Activated T-cell treated with anti-CD3 and anti-CD28 coated beads, Interleukin-2, amount 50 U/mL, for 4 hours (primary cell): ENCODE measurements around the gene FLRT2. TPM values are rescaled to one million over a fixed set of nuclear protein-coding genes. Genes with fewer than 3 reads are reported as not detected.
A peak's percentile ranks its signal among the peaks of the same experiment; 100 is the strongest.

Experiments
- ATAC-seq, 2 donors: fragments of 200-7000 bp; cut with Tn5 transposase; one replicate each; pipeline ENCODE4 v1.10.0; 2021
- DNase-seq: peaks from one replicate; pipeline ENCODE4 v3.0.0-alpha.2; 2020
- H3K27me3 Mint-ChIP-seq: one replicate; pipeline ENCODE4 v1.8.0; 2021; ENCODE audit warnings: low read depth, mixed read lengths
- H3K36me3 Mint-ChIP-seq: one replicate; pipeline ENCODE4 v1.8.0; 2022; ENCODE audit warnings: mixed read lengths; ENCODE audit not compliant: insufficient read depth
- H3K4me1 Mint-ChIP-seq: one replicate; pipeline ENCODE4 v1.8.0; 2021; ENCODE audit warnings: low read depth, mixed read lengths
- H3K4me3 Mint-ChIP-seq: one replicate; pipeline ENCODE4 v1.8.0; 2021; ENCODE audit warnings: mild to moderate bottlenecking, moderate library complexity, mixed read lengths
- H3K9me3 Mint-ChIP-seq: one replicate; pipeline ENCODE4 v1.8.0; 2021; ENCODE audit warnings: mixed read lengths
- total RNA-seq, 3 donors: library from RNA; stranded (reverse); gene quantifications; one replicate each; pipeline ENCODE4 v1.2.1, GENCODE V29; 2021

Gene FLRT2
- total RNA-seq, 3 donors from 2014 or later = 0.18 TPM; not detected in 2

DNA sequence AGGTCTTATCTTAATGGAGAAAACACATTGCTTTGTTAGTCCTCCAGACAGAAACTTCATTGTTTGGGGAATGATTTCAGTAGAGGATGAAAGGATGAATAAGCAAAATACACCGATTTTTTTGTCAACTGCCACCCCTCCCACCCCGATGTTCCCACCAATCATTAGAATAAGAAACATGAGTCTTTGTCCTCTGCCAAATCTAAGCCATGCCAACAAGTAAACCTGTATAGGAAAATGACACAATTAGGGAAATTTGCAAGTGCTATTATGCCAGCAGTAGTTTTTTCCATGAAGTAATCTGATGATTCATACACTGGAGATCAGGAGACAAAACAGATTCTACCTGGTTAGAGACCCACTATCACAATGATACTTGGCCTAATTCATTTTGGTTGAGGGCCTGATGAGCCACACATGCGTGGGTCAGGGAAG is 35.9 kb downstream of the FLRT2 start:
- H3K4me3 Mint-ChIP-seq = no peak overlapping the region
- ATAC-seq (no peak), DNase-seq (no peak)
- no peaks in the 10 kb centered on the region for H3K9me3 Mint-ChIP-seq
- no peaks in the 10 kb centered on the region for H3K4me1 Mint-ChIP-seq
- no peaks in the 10 kb centered on the region for H3K36me3 Mint-ChIP-seq
- H3K27me3 Mint-ChIP-seq = no peaks in the 10 kb centered on the region

DNA sequence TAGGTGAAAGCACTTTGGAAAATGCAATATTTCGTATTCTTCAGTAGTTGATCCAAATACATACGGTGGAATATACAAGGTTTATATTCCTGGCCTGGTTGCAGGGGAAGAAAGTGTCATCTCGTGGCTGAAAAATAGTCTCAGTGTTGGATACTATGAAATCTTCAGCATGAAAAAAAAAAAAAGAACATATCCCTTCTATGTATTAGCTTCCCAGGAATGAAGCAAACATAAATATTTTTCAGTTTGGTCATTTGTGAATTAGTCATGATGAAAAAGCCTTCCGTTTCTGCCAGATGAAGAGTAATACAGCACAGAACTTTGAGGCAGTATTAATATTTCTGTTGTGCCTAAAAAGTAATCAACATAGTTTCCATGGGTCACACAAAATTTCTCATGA is 36.7 kb downstream of the FLRT2 start:
- Mint-ChIP-seq H3K4me1 (no peaks in the 10 kb centered on the region), H3K4me3 (no peak overlapping the region), H3K9me3 (no peaks in the 10 kb centered on the region), H3K27me3 (no peaks in the 10 kb centered on the region), H3K36me3 (no peaks in the 10 kb centered on the region)
- DNase-seq (no peak), ATAC-seq (no peak)

GRCh38 chr14:85572011-85572410 is 42.1 kb downstream of the FLRT2 start:
- Mint-ChIP-seq H3K4me1 (no peaks in the 10 kb centered on the region), H3K36me3 (no peaks in the 10 kb centered on the region), H3K4me3 (no peak overlapping the region), H3K27me3 (no peaks in the 10 kb centered on the region), H3K9me3 (no peaks in the 10 kb centered on the region)
- no peak for ATAC-seq
- no peak for DNase-seq

- H3K4me3 Mint-ChIP-seq = no peak overlapping the region
- no peaks in the 10 kb centered on the region for H3K36me3 Mint-ChIP-seq
- no peaks in the 10 kb centered on the region for H3K9me3 Mint-ChIP-seq
- H3K4me1 Mint-ChIP-seq = no peaks in the 10 kb centered on the region
- ATAC-seq (peak; percentile 32 to 55), DNase-seq (no peak)
- no peaks in the 10 kb centered on the region for H3K27me3 Mint-ChIP-seq
Observed at GRCh38 chr14:85572845-85573244, 42.9 kb downstream of the FLRT2 start.

DNA sequence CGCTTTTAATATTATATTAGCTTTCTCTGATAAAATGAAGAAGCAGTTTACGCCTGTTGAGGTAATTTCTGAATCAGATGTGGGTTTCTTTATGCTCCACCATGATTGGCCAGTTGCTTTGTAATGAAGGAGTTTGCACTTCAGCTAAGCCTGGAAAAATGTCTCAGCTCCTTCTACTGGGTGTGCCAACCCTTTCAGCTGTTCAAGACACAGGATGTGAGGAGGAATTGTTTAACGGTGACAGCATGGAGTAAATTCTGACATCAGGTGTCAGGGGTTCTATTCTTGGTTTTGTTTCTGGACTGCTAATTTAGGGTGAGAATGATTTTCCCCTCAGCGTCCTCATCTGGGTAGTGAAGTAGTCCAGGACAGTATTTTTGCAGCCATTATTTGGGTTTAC is 43.5 kb downstream of the FLRT2 start:
- ATAC-seq = no peak
- H3K4me1 Mint-ChIP-seq = no peaks in the 10 kb centered on the region
- no peaks in the 10 kb centered on the region for H3K9me3 Mint-ChIP-seq
- no peaks in the 10 kb centered on the region for H3K27me3 Mint-ChIP-seq
- no peaks in the 10 kb centered on the region for H3K36me3 Mint-ChIP-seq
- DNase-seq = no peak
- H3K4me3 Mint-ChIP-seq = no peak overlapping the region

- no peak overlapping the region for H3K4me3 Mint-ChIP-seq
- ATAC-seq = no peak
- no peaks in the 10 kb centered on the region for H3K36me3 Mint-ChIP-seq
- no peaks in the 10 kb centered on the region for H3K27me3 Mint-ChIP-seq
- no peak for DNase-seq
- H3K4me1 Mint-ChIP-seq = no peaks in the 10 kb centered on the region
- H3K9me3 Mint-ChIP-seq = no peaks in the 10 kb centered on the region
Observed at GRCh38 chr14:85574853-85575616, 45.1 kb downstream of the FLRT2 start.

DNA sequence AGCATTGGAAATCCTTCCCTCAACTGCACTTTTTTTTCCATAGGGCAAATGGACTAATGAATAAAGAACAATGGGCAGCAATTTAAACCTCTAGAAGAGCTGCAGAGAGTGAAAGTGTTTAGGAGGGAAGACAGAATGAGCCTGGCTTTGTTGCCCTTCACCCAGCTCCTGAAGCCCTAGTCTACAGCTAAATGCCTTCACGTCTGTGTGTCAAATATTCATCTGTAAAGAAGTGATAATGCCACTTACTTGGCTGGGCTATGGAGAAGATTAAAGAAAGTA is 45.6 kb downstream of the FLRT2 start:
- H3K9me3 Mint-ChIP-seq = no peaks in the 10 kb centered on the region
- H3K36me3 Mint-ChIP-seq = no peaks in the 10 kb centered on the region
- H3K4me3 Mint-ChIP-seq = no peak overlapping the region
- DNase-seq (no peak), ATAC-seq (no peak)
- no peaks in the 10 kb centered on the region for H3K27me3 Mint-ChIP-seq
- H3K4me1 Mint-ChIP-seq = no peaks in the 10 kb centered on the region

DNA sequence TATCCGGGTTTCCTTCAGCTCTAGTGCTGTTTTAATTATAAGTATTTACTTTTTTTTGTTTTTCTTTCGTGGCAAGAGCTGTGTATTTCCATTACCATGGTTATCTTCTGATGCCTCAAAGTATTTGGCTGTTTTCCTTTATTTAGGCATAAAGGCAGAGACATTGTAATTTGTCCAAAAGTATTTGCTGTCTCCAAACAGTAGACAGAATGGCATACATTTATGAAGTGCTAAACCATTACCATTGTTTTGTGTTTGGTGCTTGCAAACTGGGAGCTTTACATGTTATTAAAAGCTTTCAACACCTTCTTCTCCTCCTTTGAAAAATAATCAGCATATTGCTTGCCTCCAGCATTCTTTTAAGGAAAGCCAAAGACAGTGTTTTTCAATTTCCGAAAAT is 46.3 kb downstream of the FLRT2 start:
- H3K36me3 Mint-ChIP-seq = no peaks in the 10 kb centered on the region
- DNase-seq = no peak
- ATAC-seq = no peak
- no peaks in the 10 kb centered on the region for H3K9me3 Mint-ChIP-seq
- H3K4me3 Mint-ChIP-seq = no peak overlapping the region
- H3K27me3 Mint-ChIP-seq = no peaks in the 10 kb centered on the region
- H3K4me1 Mint-ChIP-seq = no peaks in the 10 kb centered on the region

DNA sequence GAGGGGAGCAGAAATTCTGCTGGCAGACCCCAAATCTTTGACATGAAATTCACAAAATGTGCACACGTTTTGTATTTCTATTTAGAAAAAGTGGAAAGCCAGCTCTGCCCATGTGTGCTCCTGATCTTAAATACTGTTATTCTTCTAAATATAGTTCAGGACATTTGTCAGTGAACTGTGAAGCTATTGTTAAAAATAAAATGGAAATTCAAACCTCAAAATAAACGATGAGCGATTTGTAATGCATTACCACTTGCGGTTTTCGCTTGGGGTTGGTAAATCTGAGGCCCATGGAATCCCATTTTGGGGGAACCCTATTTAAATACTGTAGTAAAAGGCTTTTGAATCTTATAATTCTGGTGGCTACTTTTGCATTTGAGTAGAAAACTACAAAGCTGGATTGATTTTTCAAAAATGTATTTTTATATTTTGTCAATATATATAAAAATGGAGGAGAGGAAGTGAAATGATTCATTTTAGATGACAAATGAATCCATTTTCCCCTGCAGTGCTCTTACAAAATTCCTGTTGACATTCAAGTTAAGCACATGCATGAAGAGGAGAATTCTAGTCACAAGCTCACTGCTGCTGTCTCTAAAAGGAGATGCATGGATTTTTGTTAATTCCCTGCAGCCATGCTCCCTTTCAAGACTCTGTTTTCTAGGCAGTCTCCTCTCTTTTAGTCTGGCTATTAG is 47.1 kb downstream of the FLRT2 start:
- no peaks in the 10 kb centered on the region for H3K27me3 Mint-ChIP-seq
- no peak for ATAC-seq
- no peaks in the 10 kb centered on the region for H3K4me1 Mint-ChIP-seq
- no peaks in the 10 kb centered on the region for H3K36me3 Mint-ChIP-seq
- no peak for DNase-seq
- H3K9me3 Mint-ChIP-seq = no peaks in the 10 kb centered on the region
- no peak overlapping the region for H3K4me3 Mint-ChIP-seq

DNA sequence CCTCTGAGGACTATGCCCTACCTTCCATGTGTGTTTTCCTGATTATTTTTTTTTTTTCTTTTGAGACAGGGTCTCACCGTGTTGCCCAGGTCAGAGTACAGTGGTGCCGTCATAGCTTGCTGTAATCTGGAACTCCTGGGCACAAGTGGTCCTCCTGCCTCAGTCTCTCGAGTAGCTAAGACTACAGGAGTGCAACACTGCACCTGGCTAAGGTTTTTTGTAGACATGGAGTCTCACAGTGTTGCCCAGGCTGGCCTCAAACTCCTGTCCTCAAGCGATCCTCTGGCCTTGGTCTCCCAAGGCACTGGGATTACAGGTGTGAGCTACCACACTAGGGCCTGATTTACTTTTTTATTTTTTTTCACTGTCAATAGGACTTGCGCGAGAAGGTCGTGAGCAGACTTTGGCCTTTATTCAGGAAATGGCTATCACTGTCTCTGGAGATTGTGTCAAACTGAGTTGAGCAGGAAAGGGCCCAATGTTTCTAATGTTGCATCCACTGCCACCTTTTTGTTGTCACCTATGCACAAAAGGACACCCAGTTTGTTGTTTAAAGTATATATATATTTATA is 47.7 kb downstream of the FLRT2 start:
- Mint-ChIP-seq H3K36me3 (no peaks in the 10 kb centered on the region), H3K4me1 (no peaks in the 10 kb centered on the region), H3K27me3 (no peaks in the 10 kb centered on the region), H3K4me3 (no peak overlapping the region), H3K9me3 (no peaks in the 10 kb centered on the region)
- DNase-seq (no peak), ATAC-seq (no peak)

DNA sequence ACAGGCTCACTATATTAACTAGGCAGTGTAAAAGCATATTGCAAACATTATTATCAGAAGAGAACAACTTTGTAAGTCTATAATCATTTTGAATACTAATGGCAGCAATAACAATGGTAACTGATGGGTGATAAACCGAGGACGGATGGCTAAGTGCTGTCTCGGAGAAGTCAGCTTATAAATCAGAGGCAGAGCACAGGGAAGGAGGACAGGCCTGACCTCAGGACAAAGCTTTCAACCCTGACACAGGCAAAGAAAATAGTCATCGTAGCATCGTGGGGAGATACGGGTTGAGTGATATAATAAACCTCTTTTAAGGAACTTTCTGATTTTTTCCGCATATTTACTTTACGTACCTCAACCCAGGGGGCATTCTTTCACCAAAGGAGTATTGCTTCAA is 48.4 kb downstream of the FLRT2 start:
- ATAC-seq = no peak
- no peaks in the 10 kb centered on the region for H3K9me3 Mint-ChIP-seq
- H3K4me1 Mint-ChIP-seq = no peaks in the 10 kb centered on the region
- H3K4me3 Mint-ChIP-seq = no peak overlapping the region
- DNase-seq = no peak
- peaks cover under 1% of the 10 kb centered on the region for H3K27me3 Mint-ChIP-seq
- H3K36me3 Mint-ChIP-seq = no peaks in the 10 kb centered on the region

DNA sequence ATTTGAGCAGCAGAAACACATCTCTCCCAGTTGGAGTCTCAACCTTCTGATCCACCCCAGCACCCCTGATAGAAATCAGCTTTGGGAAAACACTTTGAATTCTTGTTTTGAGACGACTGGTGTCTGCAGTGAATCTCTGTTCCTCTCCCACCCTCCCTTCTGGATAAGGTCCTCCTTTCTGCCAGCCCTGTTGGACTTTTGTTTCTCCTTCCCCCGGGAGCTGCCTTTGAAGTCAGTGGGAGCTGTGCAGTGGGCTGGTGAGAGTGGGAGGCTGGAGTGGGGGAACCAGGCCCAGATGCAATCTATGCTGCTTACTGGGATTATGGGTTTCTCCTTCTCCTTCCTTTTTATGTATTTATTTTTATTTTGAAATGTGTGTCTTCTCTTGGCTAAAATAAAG is 49.0 kb downstream of the FLRT2 start:
- ATAC-seq (no peak), DNase-seq (no peak)
- Mint-ChIP-seq H3K9me3 (no peaks in the 10 kb centered on the region), H3K27me3 (peaks cover 2% of the 10 kb centered on the region), H3K4me3 (no peak overlapping the region), H3K4me1 (no peaks in the 10 kb centered on the region), H3K36me3 (no peaks in the 10 kb centered on the region)

GRCh38 chr14:85579942-85580341 is 50.0 kb downstream of the FLRT2 start:
- no peaks in the 10 kb centered on the region for H3K9me3 Mint-ChIP-seq
- no peak overlapping the region for H3K4me3 Mint-ChIP-seq
- DNase-seq = no peak
- peaks cover 2% of the 10 kb centered on the region for H3K27me3 Mint-ChIP-seq
- H3K4me1 Mint-ChIP-seq = no peaks in the 10 kb centered on the region
- H3K36me3 Mint-ChIP-seq = no peaks in the 10 kb centered on the region
- ATAC-seq = no peak

DNA sequence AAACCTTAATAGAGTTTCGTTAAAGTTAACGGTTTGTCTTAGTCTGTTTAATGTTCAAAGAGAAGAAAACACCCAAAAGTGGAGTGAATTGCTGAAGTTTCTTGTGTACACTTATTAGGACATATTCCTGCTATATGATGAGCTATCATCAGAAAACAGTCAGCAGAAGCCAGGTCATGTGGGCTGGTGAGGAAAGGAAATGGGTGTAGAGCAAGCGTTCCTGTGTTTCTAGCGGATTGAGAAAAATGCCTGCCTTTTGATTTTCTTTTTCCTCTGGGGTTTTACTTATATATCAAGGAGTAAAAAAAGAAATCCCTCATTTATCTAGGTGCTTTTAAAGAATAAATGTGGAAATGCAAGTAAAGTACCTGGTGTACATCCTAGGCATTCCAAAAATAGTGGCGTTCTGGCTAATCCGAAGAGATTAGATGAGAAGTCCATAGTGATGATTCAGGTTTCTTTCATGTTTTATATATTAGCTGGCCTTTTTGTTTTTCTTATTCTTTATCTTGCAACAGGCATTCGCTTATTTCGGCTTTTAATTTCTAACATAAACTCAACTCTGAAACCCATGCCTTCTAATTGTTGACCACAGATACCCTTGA is 50.7 kb downstream of the FLRT2 start:
- Mint-ChIP-seq H3K4me3 (no peak overlapping the region), H3K9me3 (no peaks in the 10 kb centered on the region), H3K4me1 (no peaks in the 10 kb centered on the region), H3K27me3 (peaks cover 2% of the 10 kb centered on the region), H3K36me3 (no peaks in the 10 kb centered on the region)
- ATAC-seq = no peak
- DNase-seq = no peak

DNA sequence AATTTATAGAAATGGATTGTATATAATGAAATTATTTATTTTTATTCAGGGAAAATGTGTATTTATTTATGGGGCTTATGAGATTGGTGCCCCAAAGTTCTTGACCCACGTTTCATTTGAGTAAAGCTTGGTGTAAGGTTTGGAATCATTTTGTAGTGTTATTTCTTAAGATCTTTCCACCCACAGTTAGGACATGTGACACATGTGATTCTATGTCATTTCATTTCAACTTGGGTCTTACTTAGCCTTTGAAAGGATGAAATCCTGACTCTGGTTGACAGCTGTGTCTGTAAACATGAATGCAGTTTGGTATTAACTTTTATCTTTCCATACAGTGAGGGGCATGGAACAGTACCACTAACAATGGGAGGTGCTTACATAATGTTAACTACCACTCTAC is 51.7 kb downstream of the FLRT2 start:
- no peak overlapping the region for H3K4me3 Mint-ChIP-seq
- H3K27me3 Mint-ChIP-seq = peaks cover 2% of the 10 kb centered on the region
- H3K9me3 Mint-ChIP-seq = no peaks in the 10 kb centered on the region
- ATAC-seq (no peak), DNase-seq (no peak)
- no peaks in the 10 kb centered on the region for H3K36me3 Mint-ChIP-seq
- H3K4me1 Mint-ChIP-seq = no peaks in the 10 kb centered on the region
